Astrocyte of the spinal cord (primary cell): Measurements from ENCODE around the gene SENP6.
"Not testable (repeated sequence)": the region's sequence is repeated elsewhere in the genome, so short reads cannot be mapped to it uniquely, and the experiment has no call there.

Experiments used
- DNase-seq: peaks from one replicate; pipeline ENCODE4 v3.0.0; 2011; ENCODE audit warnings: low read depth, low spot score
- H3K4me3 ChIP-seq: 2 replicates; pipeline ENCODE4 v1.5.1; 2011; ENCODE audit warnings: low read depth, mild to moderate bottlenecking, low read length, moderate library complexity
- in situ Hi-C: cut with HindIII; loops from 2 replicates; pipeline ENCODE4 v1.10.0; 2017; ENCODE audit warnings: low sequenced_read_pairs
- TF ChIP-seq, protein P1 (sequence below): IDR thresholded peaks from 2 replicates; pipeline ENCODE4 v1.5.1; 2012; ENCODE audit warnings: low read depth, mild to moderate bottlenecking, low read length, inconsistent platforms

Gene SENP6

DNA sequence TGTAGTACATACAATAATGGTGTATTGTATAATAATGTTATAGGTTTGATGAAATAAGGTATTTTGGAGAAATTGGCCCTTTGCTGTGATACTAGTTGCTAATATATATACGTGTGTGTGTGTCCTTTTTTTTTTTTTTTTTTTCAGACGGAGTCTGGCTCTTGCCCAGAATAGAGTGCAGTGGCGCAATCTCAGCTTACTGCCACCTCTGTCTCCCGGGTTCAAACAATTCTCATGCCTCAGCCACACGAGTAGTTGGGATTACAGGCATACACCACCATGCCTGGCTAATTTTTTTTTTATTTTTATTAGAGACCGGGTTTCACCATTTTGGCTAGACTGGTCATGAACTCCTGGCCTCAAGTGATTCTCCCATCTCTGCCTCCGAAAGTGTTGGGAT is 23.3 kb downstream of the SENP6 start:
- in situ Hi-C loops = no loop called here
- no peak overlapping the region for H3K4me3 ChIP-seq
- no peak for DNase-seq
- TF ChIP-seq, protein P1, sequence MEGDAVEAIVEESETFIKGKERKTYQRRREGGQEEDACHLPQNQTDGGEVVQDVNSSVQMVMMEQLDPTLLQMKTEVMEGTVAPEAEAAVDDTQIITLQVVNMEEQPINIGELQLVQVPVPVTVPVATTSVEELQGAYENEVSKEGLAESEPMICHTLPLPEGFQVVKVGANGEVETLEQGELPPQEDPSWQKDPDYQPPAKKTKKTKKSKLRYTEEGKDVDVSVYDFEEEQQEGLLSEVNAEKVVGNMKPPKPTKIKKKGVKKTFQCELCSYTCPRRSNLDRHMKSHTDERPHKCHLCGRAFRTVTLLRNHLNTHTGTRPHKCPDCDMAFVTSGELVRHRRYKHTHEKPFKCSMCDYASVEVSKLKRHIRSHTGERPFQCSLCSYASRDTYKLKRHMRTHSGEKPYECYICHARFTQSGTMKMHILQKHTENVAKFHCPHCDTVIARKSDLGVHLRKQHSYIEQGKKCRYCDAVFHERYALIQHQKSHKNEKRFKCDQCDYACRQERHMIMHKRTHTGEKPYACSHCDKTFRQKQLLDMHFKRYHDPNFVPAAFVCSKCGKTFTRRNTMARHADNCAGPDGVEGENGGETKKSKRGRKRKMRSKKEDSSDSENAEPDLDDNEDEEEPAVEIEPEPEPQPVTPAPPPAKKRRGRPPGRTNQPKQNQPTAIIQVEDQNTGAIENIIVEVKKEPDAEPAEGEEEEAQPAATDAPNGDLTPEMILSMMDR = no peak

DNA sequence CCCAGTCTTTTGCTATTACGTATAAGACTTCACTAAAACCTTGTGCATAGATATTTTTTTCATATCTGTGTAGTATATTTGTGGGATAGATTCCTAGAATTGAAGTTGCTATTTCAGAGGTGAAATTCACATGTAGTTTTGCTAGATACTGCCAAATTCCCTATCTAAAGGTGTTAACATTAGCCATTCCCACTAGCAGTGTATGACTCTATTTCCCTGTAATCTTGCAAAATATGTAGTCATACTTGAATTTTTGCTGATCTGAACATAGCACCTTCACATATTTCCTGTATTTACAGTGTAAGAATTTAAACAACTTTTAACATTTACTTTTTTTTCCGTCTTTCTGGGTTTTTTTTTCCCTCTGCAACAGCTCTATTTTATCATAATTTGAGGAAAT is 24.9 kb downstream of the SENP6 start:
- TF ChIP-seq, protein P1 = no peak
- no peak for DNase-seq
- no peak overlapping the region for H3K4me3 ChIP-seq
- in situ Hi-C loops = no loop called here

DNA sequence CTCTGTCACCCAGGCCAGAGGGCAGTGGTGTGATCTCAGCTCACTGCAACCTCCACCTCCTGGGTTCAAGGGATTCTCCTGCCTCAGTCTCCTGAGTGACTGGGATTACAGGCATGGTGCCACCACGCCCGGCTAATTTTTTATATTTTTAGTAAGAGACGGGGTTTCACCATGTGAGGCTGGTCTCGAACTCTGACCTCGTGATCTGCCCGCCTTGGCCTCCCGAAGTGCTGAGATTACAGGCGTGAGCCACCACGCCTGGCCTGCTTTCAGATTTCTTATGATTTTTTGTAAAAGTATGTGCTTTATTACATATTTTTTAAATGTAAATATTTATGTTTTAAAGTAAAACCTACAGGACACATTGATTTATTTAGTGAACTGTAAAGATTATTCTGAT is 26.0 kb downstream of the SENP6 start:
- in situ Hi-C loops, DNase-seq, H3K4me3 ChIP-seq: not testable (repeated sequence)

DNA sequence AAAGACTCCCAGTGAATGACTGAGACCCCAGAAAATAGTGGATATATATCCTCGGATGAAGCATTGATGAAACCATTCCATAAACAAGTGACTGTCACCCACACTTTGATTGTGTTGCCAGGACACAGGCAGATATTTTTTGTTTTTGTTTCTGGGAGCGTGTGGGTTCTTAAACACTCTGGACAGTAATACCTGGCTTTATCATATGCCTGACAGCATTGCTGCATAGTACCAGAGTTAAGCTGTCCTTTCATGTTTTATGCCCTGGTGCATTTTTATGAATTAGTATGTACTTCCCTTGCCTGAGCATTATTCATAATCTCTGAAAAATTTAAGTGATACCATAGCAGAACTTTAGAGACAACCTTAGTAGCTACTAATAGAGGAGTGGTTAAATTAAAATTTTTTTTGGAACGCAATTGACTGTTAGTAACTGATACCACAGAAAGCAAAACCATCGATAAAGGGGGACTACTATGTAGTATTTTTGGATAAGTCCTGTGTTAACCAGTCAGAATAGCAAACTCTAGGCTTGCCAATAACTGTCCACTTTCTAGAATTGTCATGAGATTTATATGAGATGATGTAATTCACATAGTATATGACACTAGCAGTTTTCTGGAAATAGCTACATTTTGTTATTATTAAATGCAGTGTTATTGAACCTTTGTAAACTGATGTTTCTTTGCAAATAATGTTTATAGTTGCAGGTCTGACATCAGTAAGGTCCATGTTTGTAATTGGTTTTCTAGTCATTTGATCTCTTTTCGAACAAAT is 30.4 kb downstream of the SENP6 start:
- in situ Hi-C loops = no loop called here
- TF ChIP-seq, protein P1 = no peak
- no peak for DNase-seq
- H3K4me3 ChIP-seq = no peak overlapping the region

DNA sequence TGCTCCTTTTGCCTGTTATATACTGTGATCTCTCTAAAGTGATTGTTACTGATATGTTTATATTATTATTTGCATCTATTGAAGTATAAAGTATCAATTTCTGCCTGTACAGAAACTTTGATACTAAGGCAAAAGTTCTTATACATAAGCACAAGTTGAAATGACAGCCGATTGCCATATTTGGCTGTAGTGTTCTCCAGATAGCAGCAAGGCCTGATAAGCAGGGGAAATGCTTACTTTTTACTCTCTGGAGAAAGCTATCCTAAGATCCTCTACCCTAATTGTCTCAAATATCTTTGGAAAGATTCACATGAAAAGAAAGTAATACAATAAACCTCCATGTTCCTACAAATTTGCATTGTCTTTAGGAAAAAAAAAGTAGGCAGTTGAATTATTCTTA is 31.4 kb downstream of the SENP6 start:
- no peak for DNase-seq
- TF ChIP-seq, protein P1 = no peak
- no peak overlapping the region for H3K4me3 ChIP-seq
- in situ Hi-C loops = no loop called here

DNA sequence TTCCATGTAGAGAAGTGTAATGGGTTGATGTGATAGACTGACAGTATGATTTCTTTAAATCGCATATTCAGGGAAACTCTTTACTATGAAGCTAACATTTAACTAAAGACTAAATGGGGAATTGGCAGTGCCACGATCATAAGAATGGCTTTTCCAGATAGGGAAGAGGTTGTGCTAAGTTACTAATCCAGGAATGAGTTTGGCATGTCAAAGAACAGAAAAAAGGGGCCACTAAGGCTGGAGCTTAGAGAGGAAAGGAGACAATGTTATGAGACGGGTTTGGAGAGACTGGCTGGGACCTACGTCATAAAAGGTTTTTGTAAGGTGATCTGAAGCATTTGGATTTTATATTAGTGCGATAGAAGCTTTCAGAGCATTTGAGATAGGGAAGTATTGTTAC is 40.6 kb downstream of the SENP6 start:
- no peak for DNase-seq
- in situ Hi-C loops = no loop called here
- no peak overlapping the region for H3K4me3 ChIP-seq
- TF ChIP-seq, protein P1 = no peak

DNA sequence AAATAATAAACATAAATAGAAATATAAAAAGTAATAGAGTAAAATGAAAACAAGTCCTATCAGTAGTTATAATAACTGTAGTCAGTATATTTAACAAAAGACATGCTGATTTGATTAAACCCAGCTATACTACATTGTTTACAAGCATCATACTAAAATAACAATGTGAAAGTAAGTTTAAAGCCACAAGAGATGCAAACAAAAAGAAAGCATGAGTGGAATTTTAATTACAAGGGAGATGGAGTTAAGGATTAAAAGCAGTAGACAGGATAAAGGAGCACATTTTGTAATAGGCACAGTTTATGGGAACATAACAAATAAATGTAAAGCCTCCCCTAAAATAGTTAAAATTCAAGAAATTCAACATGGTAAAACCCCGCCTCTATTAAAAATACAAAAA is 41.5 kb downstream of the SENP6 start:
- in situ Hi-C loops = no loop called here
- TF ChIP-seq, protein P1 = no peak
- no peak for DNase-seq

More for the DNA sequence above, 41.5 kb downstream of the SENP6 start:
- H3K4me3 ChIP-seq = no peak overlapping the region
